PC-9 (cell line): ENCODE measurements around the gene ABCA2.

ENCODE experiments used
- CTCF ChIP-seq: fragments of 200-600 bp; sonication (generic); conservative IDR thresholded peaks from 2 replicates; pipeline ENCODE4 v1.6.1; 2017; ENCODE audit warnings: mixed run types, antibody characterized with exemption, mild to moderate bottlenecking, moderate library complexity
- EZH2 ChIP-seq: fragments of 200-600 bp; sonication (generic); IDR thresholded peaks from 2 replicates; pipeline ENCODE4 v1.8.0; 2017; ENCODE audit warnings: antibody characterized with exemption, low read depth

GRCh38 chr9:136977223-136977622 lies 50.8 kb downstream of the ABCA2 start, which contains the start of gene PTGDS:
- TF ChIP-seq CTCF (no peak), EZH2 (no peak)
